ENCODE data around the gene IFNG.

Gene IFNG

DNA sequence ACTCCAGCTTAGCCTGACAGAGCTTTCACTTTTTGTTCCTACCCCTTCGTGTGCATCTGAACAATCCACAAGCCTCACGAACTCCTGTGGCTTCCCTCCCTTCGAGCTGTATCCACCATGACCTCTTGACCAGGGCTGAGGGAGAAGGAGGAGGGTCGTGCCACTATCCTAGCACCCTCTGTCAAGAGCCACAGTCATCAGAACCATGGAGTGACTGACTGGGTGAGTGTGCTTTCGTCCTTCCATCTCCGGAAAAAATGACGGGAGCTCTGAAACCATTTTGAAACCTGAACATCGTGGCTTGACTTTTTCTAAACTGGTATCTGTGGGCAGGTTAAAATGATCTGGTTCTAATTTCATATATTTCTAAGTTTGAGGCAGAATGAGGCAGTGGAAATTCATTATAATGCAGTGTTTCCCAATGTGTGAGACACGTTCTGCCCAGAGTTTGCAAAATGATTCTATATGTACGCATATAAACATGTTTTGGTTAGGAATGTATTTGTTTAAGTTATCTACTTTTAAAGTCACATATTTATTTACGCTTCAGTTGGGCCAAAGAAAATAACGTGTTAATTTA lies 39.1 kb upstream of the IFNG start:
- DNase-seq (ENCODE audit: low read depth) = no peak
- TF ChIP-seq, protein P1, sequence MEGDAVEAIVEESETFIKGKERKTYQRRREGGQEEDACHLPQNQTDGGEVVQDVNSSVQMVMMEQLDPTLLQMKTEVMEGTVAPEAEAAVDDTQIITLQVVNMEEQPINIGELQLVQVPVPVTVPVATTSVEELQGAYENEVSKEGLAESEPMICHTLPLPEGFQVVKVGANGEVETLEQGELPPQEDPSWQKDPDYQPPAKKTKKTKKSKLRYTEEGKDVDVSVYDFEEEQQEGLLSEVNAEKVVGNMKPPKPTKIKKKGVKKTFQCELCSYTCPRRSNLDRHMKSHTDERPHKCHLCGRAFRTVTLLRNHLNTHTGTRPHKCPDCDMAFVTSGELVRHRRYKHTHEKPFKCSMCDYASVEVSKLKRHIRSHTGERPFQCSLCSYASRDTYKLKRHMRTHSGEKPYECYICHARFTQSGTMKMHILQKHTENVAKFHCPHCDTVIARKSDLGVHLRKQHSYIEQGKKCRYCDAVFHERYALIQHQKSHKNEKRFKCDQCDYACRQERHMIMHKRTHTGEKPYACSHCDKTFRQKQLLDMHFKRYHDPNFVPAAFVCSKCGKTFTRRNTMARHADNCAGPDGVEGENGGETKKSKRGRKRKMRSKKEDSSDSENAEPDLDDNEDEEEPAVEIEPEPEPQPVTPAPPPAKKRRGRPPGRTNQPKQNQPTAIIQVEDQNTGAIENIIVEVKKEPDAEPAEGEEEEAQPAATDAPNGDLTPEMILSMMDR (IDR thresholded peaks at IDR 0.05; ENCODE audit: control insufficient read depth, extremely low read depth, insufficient read depth) = no peak
- no peak overlapping the region for H3K4me3 ChIP-seq (ENCODE audit: low read depth, low read length)

GRCh38 chr12:68190301-68190700 lies 30.8 kb upstream of the IFNG start:
- no peak overlapping the region for H3K4me3 ChIP-seq (ENCODE audit: low read depth, low read length)
- TF ChIP-seq, protein P1 (IDR thresholded peaks at IDR 0.05; ENCODE audit: control insufficient read depth, extremely low read depth, insufficient read depth) = no peak
- DNase-seq (ENCODE audit: low read depth) = no peak

GRCh38 chr12:68189821-68190242 lies 30.3 kb upstream of the IFNG start:
- no peak overlapping the region for H3K4me3 ChIP-seq (ENCODE audit: low read depth, low read length)
- TF ChIP-seq, protein P1 (IDR thresholded peaks at IDR 0.05; ENCODE audit: control insufficient read depth, extremely low read depth, insufficient read depth) = no peak
- no peak for DNase-seq (ENCODE audit: low read depth)

DNA sequence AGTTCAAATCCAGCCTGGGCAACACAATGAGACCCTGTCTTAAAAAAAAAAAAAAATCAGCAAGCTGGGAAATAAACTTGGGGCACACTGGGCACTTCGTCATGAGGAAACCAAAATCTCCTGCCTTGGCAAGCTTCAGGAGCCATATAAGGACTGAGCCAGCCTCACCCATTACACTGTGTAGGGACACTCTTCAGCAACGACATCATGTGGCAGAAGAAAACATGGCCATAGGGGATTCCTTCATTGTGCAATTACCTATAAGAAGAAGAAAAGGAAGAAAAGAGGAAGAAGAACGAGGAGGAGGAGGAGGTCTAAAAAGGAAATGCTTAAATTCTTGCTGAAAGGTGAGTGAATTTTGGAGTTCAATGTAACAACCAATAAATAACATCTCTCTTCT lies 26.1 kb upstream of the IFNG start:
- H3K4me3 ChIP-seq (ENCODE audit: low read depth, low read length) = no peak overlapping the region
- TF ChIP-seq, protein P1 (IDR thresholded peaks at IDR 0.05; ENCODE audit: control insufficient read depth, extremely low read depth, insufficient read depth) = no peak
- DNase-seq (ENCODE audit: low read depth) = no peak

GRCh38 chr12:68180792-68181744 lies 21.5 kb upstream of the IFNG start:
- TF ChIP-seq, protein P1 (IDR thresholded peaks at IDR 0.05; ENCODE audit: control insufficient read depth, extremely low read depth, insufficient read depth) = no peak
- no peak for DNase-seq (ENCODE audit: low read depth)
- H3K4me3 ChIP-seq (ENCODE audit: low read depth, low read length) = no peak overlapping the region

DNA sequence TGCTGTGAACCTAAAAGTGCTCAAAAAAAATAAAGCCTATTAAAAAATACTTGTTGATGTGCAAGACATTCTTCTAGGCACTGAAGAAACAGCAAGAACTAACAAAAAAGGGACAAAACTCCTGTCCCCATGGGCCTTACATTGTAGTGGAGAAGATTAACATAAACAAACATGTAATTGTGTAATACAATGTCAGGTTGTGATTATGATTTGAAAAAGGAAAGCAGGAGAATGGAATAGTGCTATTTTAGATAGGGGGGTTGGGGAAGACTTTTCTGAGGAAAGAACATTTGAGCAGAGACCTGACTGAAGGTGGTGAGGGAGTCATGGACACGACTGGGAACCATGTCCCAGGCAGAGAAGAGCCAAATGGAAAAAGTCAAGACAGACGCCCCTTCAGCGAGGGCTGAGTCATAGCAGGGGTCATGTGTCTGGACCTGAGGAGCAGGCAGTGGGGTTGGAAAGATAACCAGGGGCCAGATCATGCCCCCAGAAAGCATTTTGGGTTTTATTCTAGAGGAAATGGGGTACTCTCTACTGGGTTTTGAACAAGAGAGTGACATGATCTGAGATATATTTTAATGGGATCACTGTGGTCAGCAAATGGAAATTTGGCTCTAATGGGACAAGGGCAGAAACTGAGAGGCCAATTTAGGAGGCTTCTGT lies 19.4 kb upstream of the IFNG start:
- no peak for DNase-seq (ENCODE audit: low read depth)

More for the DNA sequence above, 19.4 kb upstream of the IFNG start:
- no peak overlapping the region for H3K4me3 ChIP-seq (ENCODE audit: low read depth, low read length)
- TF ChIP-seq, protein P1 (IDR thresholded peaks at IDR 0.05; ENCODE audit: control insufficient read depth, extremely low read depth, insufficient read depth) = no peak

Measured in LNCaP clone FGC (cell line).